Measurements from ENCODE around the gene CDS2.

- TF ChIP-seq CTCF (conservative IDR thresholded peaks at IDR 0.05; ENCODE audit: low read depth, low read length), result no peak
- TF ChIP-seq EZH2 (IDR thresholded peaks at IDR 0.05; ENCODE audit: borderline replicate concordance, low read depth, low read length, poor library complexity, severe bottlenecking), result no peak
Observed at GRCh38 chr20:5211803-5212714, 85.3 kb downstream of the CDS2 start.
